Karpas-422 (cell line): Measurements from ENCODE around the gene ANKRD29. TPM values are rescaled to one million over a fixed set of nuclear protein-coding genes. Genes with fewer than 3 reads are reported as not detected.
"Not testable (repeated sequence)": the region's sequence is repeated elsewhere in the genome, so short reads cannot be mapped to it uniquely, and the experiment has no call there.

Experiments
- DNase-seq: peaks from one replicate; pipeline ENCODE4 v3.0.0-alpha.2; 2015
- H2AFZ ChIP-seq: fragments of 200-600 bp; sonication (generic); 2 replicates; pipeline ENCODE4 v1.6.1; 2014; ENCODE audit warnings: antibody characterized with exemption, low read length, mixed read lengths
- H3K27ac ChIP-seq: fragments of 200-600 bp; sonication (generic); 2 replicates; pipeline ENCODE4 v1.5.1; 2014; ENCODE audit warnings: mild to moderate bottlenecking, low read length, moderate library complexity
- H3K27me3 ChIP-seq: fragments of 200-600 bp; sonication (generic); 2 replicates; pipeline ENCODE4 v1.6.1; 2014; ENCODE audit warnings: low read length, mixed read lengths
- H3K36me3 ChIP-seq: fragments of 200-600 bp; sonication (generic); 2 replicates; pipeline ENCODE4 v1.6.1; 2014; ENCODE audit warnings: low read length, mixed read lengths; ENCODE audit not compliant: insufficient read depth
- H3K4me1 ChIP-seq: fragments of 200-600 bp; sonication (generic); 2 replicates; pipeline ENCODE4 v1.6.1; 2014; ENCODE audit warnings: mild to moderate bottlenecking, low read length, mixed read lengths
- H3K4me2 ChIP-seq: fragments of 200-600 bp; sonication (generic); 2 replicates; pipeline ENCODE4 v1.6.1; 2014; ENCODE audit warnings: low read length, low read depth, mild to moderate bottlenecking; ENCODE audit not compliant: poor library complexity, severe bottlenecking
- H3K4me3 ChIP-seq: fragments of 200-600 bp; sonication (generic); 2 replicates; pipeline ENCODE4 v1.5.1; 2014; ENCODE audit warnings: mild to moderate bottlenecking, antibody characterized with exemption, low read length, mixed read lengths
- H3K79me2 ChIP-seq: fragments of 200-600 bp; sonication (generic); 2 replicates; pipeline ENCODE4 v1.6.1; 2014; ENCODE audit warnings: mild to moderate bottlenecking, low read length, mixed read lengths
- H3K9ac ChIP-seq: fragments of 200-600 bp; sonication (generic); 2 replicates; pipeline ENCODE4 v1.6.0; 2014; ENCODE audit warnings: low read length
- H3K9me2 ChIP-seq: fragments of 200-600 bp; sonication (generic), shearing (Covaris generic); replicated peaks from 2 replicates; pipeline ENCODE4 v1.6.0; 2014; ENCODE audit warnings: mild to moderate bottlenecking, low read length, moderate library complexity; ENCODE audit not compliant: insufficient read depth
- H3K9me3 ChIP-seq: fragments of 300-700, 200-600 bp; sonication (generic); 2 replicates; pipeline ENCODE4 v1.6.1; 2014; ENCODE audit warnings: low read length, mixed read lengths
- H4K20me1 ChIP-seq: fragments of 200-600 bp; sonication (generic); 2 replicates; pipeline ENCODE4 v1.6.1; 2014; ENCODE audit warnings: mild to moderate bottlenecking, antibody characterized with exemption, low read length, low read depth; ENCODE audit not compliant: insufficient read depth
- total RNA-seq: library from RNA; depleted of rRNA; stranded (reverse); fragments of >200 nt; shearing (Covaris generic); gene quantifications from 2 replicates; pipeline ENCODE4 v1.2.3, GENCODE V29; 2014; ENCODE audit warnings: low replicate concordance

The ANKRD29 gene
- total RNA-seq, 1 experiment from 2014 or later = not detected

GRCh38 chr18:23645568-23646175 is 17.0 kb downstream of the ANKRD29 start:
- H4K20me1 ChIP-seq = no peaks in the 10 kb centered on the region
- no peaks in the 10 kb centered on the region for H3K4me1 ChIP-seq
- no peaks in the 10 kb centered on the region for H3K9me2 ChIP-seq
- no peaks in the 10 kb centered on the region for H3K36me3 ChIP-seq
- H3K4me3 ChIP-seq = no peak overlapping the region
- no peak overlapping the region for H3K4me2 ChIP-seq
- H2AFZ ChIP-seq = no peak overlapping the region
- DNase-seq = no peak
- no peak overlapping the region for H3K9ac ChIP-seq
- H3K79me2 ChIP-seq = no peaks in the 10 kb centered on the region
- H3K27ac ChIP-seq = no peak overlapping the region
- H3K27me3 ChIP-seq = no peaks in the 10 kb centered on the region
- no peaks in the 10 kb centered on the region for H3K9me3 ChIP-seq

- no peak overlapping the region for H2AFZ ChIP-seq
- H3K4me1 ChIP-seq = no peaks in the 10 kb centered on the region
- H3K27me3 ChIP-seq = no peaks in the 10 kb centered on the region
- no peaks in the 10 kb centered on the region for H4K20me1 ChIP-seq
- no peak overlapping the region for H3K9ac ChIP-seq
- no peak for DNase-seq
- no peaks in the 10 kb centered on the region for H3K36me3 ChIP-seq
- no peaks in the 10 kb centered on the region for H3K9me2 ChIP-seq
- no peak overlapping the region for H3K27ac ChIP-seq
- no peak overlapping the region for H3K4me2 ChIP-seq
- H3K9me3 ChIP-seq = no peaks in the 10 kb centered on the region
- H3K79me2 ChIP-seq = no peaks in the 10 kb centered on the region
- no peak overlapping the region for H3K4me3 ChIP-seq
Observed at GRCh38 chr18:23643815-23644490, 18.8 kb downstream of the ANKRD29 start.

GRCh38 chr18:23641937-23642666 is 20.6 kb downstream of the ANKRD29 start:
- H3K9ac ChIP-seq = no peak overlapping the region
- no peaks in the 10 kb centered on the region for H4K20me1 ChIP-seq
- no peaks in the 10 kb centered on the region for H3K27me3 ChIP-seq
- H2AFZ ChIP-seq = no peak overlapping the region
- no peaks in the 10 kb centered on the region for H3K4me1 ChIP-seq
- H3K27ac ChIP-seq = no peak overlapping the region
- no peaks in the 10 kb centered on the region for H3K9me2 ChIP-seq
- no peaks in the 10 kb centered on the region for H3K79me2 ChIP-seq
- H3K36me3 ChIP-seq = no peaks in the 10 kb centered on the region
- H3K9me3 ChIP-seq = no peaks in the 10 kb centered on the region
- H3K4me3 ChIP-seq = no peak overlapping the region
- DNase-seq = no peak
- no peak overlapping the region for H3K4me2 ChIP-seq

GRCh38 chr18:23641143-23641720 is 21.5 kb downstream of the ANKRD29 start:
- no peaks in the 10 kb centered on the region for H3K4me1 ChIP-seq
- no peaks in the 10 kb centered on the region for H3K9me2 ChIP-seq
- no peak overlapping the region for H3K27ac ChIP-seq
- no peak overlapping the region for H3K4me3 ChIP-seq
- H4K20me1 ChIP-seq = no peaks in the 10 kb centered on the region
- H3K9me3 ChIP-seq = no peaks in the 10 kb centered on the region
- no peaks in the 10 kb centered on the region for H3K79me2 ChIP-seq
- no peak overlapping the region for H3K9ac ChIP-seq
- H3K4me2 ChIP-seq = no peak overlapping the region
- H3K27me3 ChIP-seq = no peaks in the 10 kb centered on the region
- no peak for DNase-seq
- no peaks in the 10 kb centered on the region for H3K36me3 ChIP-seq
- no peak overlapping the region for H2AFZ ChIP-seq

DNA sequence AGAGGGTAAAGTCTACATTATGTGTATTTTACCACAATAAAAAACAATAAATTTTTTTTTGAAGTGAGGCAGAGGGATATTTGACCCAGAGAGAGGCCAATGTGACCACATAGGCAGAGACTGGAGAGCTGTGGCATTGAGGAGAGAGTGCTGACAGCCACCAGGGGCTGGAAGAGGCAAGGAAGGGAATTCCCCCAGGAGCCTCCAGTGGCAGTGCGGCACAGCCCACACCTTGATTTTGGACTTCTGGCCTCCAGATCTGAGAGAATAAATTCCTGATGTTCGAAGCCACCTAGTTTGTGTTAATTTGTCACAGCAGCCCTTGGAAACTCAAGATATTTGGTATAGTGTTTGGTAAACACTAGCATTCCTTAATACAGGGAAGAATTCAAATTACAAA is 22.7 kb downstream of the ANKRD29 start:
- no peak overlapping the region for H3K4me3 ChIP-seq
- no peaks in the 10 kb centered on the region for H3K27me3 ChIP-seq
- no peaks in the 10 kb centered on the region for H3K9me3 ChIP-seq
- no peak overlapping the region for H2AFZ ChIP-seq
- no peak overlapping the region for H3K4me2 ChIP-seq
- H3K4me1 ChIP-seq = no peaks in the 10 kb centered on the region
- no peak overlapping the region for H3K9ac ChIP-seq
- H3K79me2 ChIP-seq = no peaks in the 10 kb centered on the region
- H4K20me1 ChIP-seq = no peaks in the 10 kb centered on the region
- H3K36me3 ChIP-seq = no peaks in the 10 kb centered on the region
- no peak overlapping the region for H3K27ac ChIP-seq
- no peak for DNase-seq
- no peaks in the 10 kb centered on the region for H3K9me2 ChIP-seq

DNA sequence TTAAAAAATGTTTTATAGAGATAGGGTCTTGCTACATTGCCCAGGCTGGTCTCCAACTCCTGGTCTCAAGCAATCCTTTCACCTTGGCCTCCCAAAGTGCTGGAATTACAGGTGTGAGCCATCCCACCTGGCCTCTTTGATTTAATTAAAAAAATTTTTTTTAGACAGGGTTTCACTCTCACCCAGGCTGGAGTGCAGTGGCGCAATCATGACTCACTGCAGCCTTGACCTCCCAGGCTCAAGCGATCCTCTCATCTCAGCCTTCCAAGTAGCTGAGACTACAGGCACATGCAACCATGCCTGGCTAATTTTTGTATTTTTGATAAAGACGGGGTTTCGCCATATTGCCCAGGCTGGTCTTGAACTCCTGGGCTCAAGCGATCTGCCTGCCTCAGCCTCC is 26.3 kb downstream of the ANKRD29 start:
- not testable (repeated sequence) for H3K4me1 ChIP-seq, H3K4me2 ChIP-seq, H3K79me2 ChIP-seq, DNase-seq, H3K36me3 ChIP-seq, H2AFZ ChIP-seq, H3K9me3 ChIP-seq, H3K9me2 ChIP-seq, H3K9ac ChIP-seq, H3K27me3 ChIP-seq, H3K27ac ChIP-seq, H4K20me1 ChIP-seq, H3K4me3 ChIP-seq

- Histone ChIP-seq H3K4me1 (no peaks in the 10 kb centered on the region), H3K9ac (no peak overlapping the region), H3K9me2 (no peaks in the 10 kb centered on the region), H3K4me3 (no peak overlapping the region), H3K79me2 (no peaks in the 10 kb centered on the region), H3K36me3 (no peaks in the 10 kb centered on the region), H3K27ac (no peak overlapping the region), H3K27me3 (no peaks in the 10 kb centered on the region), H2AFZ (no peak overlapping the region), H3K9me3 (no peaks in the 10 kb centered on the region), H3K4me2 (no peak overlapping the region), H4K20me1 (no peaks in the 10 kb centered on the region)
- no peak for DNase-seq
Observed at GRCh38 chr18:23636071-23636399, 26.7 kb downstream of the ANKRD29 start.

GRCh38 chr18:23635283-23636070 is 27.2 kb downstream of the ANKRD29 start:
- no peak overlapping the region for H3K4me3 ChIP-seq
- no peaks in the 10 kb centered on the region for H3K9me3 ChIP-seq
- no peaks in the 10 kb centered on the region for H3K79me2 ChIP-seq
- no peaks in the 10 kb centered on the region for H3K36me3 ChIP-seq
- H3K4me2 ChIP-seq = no peak overlapping the region
- H3K4me1 ChIP-seq = no peaks in the 10 kb centered on the region
- H2AFZ ChIP-seq = no peak overlapping the region
- H3K9ac ChIP-seq = no peak overlapping the region
- DNase-seq = no peak
- H3K27ac ChIP-seq = no peak overlapping the region
- H3K9me2 ChIP-seq = no peaks in the 10 kb centered on the region
- no peaks in the 10 kb centered on the region for H4K20me1 ChIP-seq
- no peaks in the 10 kb centered on the region for H3K27me3 ChIP-seq
